ENCODE data around the gene BRINP3.

The BRINP3 gene

GRCh38 chr1:190104961-190105360 lies 372.7 kb downstream of the BRINP3 start:
- no peak for DNase-seq (ENCODE audit: low spot score)

- DNase-seq (ENCODE audit: low spot score): no peak
These were observed 374.8 kb downstream of the BRINP3 start for GRCh38 chr1:190102757-190103326.

GRCh38 chr1:190101756-190102155 lies 375.9 kb downstream of the BRINP3 start:
- DNase-seq (ENCODE audit: low spot score): no peak

- DNase-seq (ENCODE audit: low spot score): no peak
These were observed 378.9 kb downstream of the BRINP3 start for GRCh38 chr1:190098756-190099155.

GRCh38 chr1:190098107-190098506 lies 379.6 kb downstream of the BRINP3 start:
- DNase-seq (ENCODE audit: low spot score): no peak

- no peak for DNase-seq (ENCODE audit: low spot score)
These were observed 382.1 kb downstream of the BRINP3 start for GRCh38 chr1:190095596-190095995.

GRCh38 chr1:190084552-190084951 lies 393.1 kb downstream of the BRINP3 start:
- peak; percentile 45 for DNase-seq (ENCODE audit: low spot score)

GRCh38 chr1:190068304-190068703 lies 409.4 kb downstream of the BRINP3 start:
- no peak for DNase-seq (ENCODE audit: low spot score)

GRCh38 chr1:190067592-190067991 lies 410.1 kb downstream of the BRINP3 start:
- DNase-seq (ENCODE audit: low spot score): no peak

- no peak for DNase-seq (ENCODE audit: low spot score)
These were observed 411.7 kb downstream of the BRINP3 start for GRCh38 chr1:190066011-190066410.

- DNase-seq (ENCODE audit: low spot score): no peak
These were observed 428.4 kb downstream of the BRINP3 start for GRCh38 chr1:190049314-190049713.
